ENCODE data around the gene AK5.

AK5 gene

DNA sequence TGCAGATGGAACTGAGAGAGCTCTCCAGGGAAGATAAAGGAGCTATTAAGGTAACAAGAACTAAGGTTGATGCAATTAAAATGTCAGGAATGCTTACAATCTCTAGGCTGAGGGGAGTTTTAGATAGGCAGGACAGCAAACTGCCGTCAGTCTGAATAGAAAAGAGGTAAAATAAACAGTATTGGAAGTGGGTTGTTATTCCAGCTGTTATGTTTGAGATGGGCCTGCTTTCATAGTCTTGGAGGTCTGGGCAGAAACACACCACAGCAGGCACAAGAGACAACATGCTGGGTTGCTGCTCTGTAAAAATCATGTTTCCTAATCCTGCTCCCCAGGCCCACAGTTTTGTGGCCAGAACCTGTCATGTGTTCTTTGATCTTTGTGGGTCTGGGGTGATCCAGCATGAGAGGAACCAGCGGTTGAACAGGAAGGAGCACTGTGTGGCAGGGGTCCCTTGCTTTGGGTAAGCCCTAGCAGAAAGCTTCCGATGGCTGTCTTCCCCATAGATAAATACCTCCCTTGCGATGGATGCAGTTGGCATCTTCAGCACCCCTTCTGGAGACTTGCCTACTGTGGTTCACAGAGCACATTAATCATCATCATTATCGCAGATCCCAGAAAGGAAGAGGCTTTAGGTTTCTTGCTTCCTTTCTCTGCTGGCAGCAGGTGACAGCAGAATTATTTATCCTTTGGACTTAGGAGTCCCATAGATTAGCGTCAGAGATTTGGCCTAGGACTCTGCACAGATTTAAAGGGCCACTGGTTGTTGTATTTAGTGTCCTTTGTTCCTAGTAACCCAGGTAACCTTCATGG is 97.1 kb downstream of the AK5 start:
- no peak for DNase-seq (ENCODE audit: low spot score)
- TF ChIP-seq CTCF (IDR thresholded peaks at IDR 0.05) = no peak
- no peak overlapping the region for H3K4me3 ChIP-seq

GRCh38 chr1:77382366-77382765 is 100.5 kb downstream of the AK5 start:
- DNase-seq (ENCODE audit: low spot score) = no peak
- no peak for TF ChIP-seq CTCF (IDR thresholded peaks at IDR 0.05)
- no peak overlapping the region for H3K27ac ChIP-seq
- H3K4me3 ChIP-seq = no peak overlapping the region

More for the DNA sequence above, 97.1 kb downstream of the AK5 start:
- H3K27ac ChIP-seq = no peak overlapping the region

DNA sequence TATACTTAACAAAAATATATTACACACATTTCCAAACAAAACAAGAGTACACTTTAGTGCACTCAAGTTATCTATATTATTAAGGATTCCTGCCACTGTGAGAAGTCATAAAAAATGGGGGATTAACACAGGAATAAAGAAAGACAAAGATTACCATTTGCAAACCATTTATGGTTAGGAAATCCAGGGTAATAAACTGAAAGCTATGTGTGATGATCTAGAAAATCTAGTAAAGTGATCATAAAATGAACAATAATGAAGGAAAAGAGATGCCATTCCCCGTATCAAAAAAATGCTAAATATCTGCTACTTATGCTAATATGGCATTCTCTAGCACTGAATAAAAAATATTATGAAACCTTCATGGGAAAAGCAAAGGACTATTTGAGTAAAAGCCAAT is 101.4 kb downstream of the AK5 start:
- no peak overlapping the region for H3K4me3 ChIP-seq
- no peak overlapping the region for H3K27ac ChIP-seq
- no peak for TF ChIP-seq CTCF (IDR thresholded peaks at IDR 0.05)
- no peak for DNase-seq (ENCODE audit: low spot score)

DNA sequence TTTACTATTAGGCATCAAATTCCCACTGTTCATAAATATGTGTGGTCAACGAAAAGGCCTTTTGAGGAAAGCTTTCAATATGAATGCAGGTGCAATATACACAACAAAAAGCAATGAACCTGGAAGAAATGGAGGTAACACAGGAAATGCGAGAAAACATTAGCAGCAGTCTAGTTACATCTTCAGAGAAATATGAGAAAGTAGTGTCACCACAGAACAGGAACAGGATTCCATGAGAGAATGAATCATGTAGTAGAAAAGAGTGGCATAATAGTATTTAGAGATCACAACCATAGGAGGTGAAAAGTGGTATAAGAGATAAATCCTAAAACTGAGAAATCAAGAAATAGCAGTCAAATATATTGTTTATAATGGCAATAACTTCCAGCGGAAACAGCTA is 103.7 kb downstream of the AK5 start:
- no peak overlapping the region for H3K27ac ChIP-seq
- DNase-seq (ENCODE audit: low spot score) = no peak
- H3K4me3 ChIP-seq = no peak overlapping the region
- TF ChIP-seq CTCF (IDR thresholded peaks at IDR 0.05) = no peak

- DNase-seq (ENCODE audit: low spot score) = no peak
- H3K27ac ChIP-seq = no peak overlapping the region
- H3K4me3 ChIP-seq = no peak overlapping the region
- TF ChIP-seq CTCF (IDR thresholded peaks at IDR 0.05) = no peak
These were observed 104.5 kb downstream of the AK5 start for GRCh38 chr1:77386276-77386675.

- no peak overlapping the region for H3K27ac ChIP-seq
- no peak overlapping the region for H3K4me3 ChIP-seq
- TF ChIP-seq CTCF (IDR thresholded peaks at IDR 0.05) = no peak
- DNase-seq (ENCODE audit: low spot score) = no peak
These were observed 105.7 kb downstream of the AK5 start for GRCh38 chr1:77387553-77387952.

- H3K27ac ChIP-seq = no peak overlapping the region
- no peak overlapping the region for H3K4me3 ChIP-seq
- DNase-seq (ENCODE audit: low spot score) = no peak
- TF ChIP-seq CTCF (IDR thresholded peaks at IDR 0.05) = no peak
These were observed 106.8 kb downstream of the AK5 start for GRCh38 chr1:77388661-77389060.
